H1 (cell line): Measurements from ENCODE around the gene CYTL1. TPM values are rescaled to one million over a fixed set of nuclear protein-coding genes. Genes with fewer than 3 reads are reported as not detected.

Source experiments
- CTCF ChIA-PET: fragments of 300-600 bp; sonication (Branson Sonifier 250); formaldehyde crosslinking; loops from one replicate; lab custom pipeline; 2021; ENCODE audit not compliant: partially characterized antibody; lab: Charles Lee
- POLR2A ChIA-PET: fragments of 300-600 bp; sonication (Branson Sonifier 250); formaldehyde crosslinking; loops from one replicate; lab custom pipeline; 2021; ENCODE audit warnings: inconsistent platforms; ENCODE audit not compliant: partially characterized antibody; lab: Charles Lee
- DNase-seq, 2 experiments: peaks; one replicate each; pipeline versions ENCODE4 v3.0.0 to v3.0.0-alpha.2; 2010 to 2022; ENCODE audit warnings: low spot score in 2 of 2, low read depth in 1 of 2, mixed read lengths in 1 of 2
- FAIRE-seq: peaks from 2 replicates; lab custom pipeline; 2011; peaks lifted over from hg19 to GRCh38; lab: Jason Lieb, UNC
- H2AFZ ChIP-seq: 2 replicates; pipeline ENCODE4 v1.8.1; 2012; ENCODE audit warnings: low read length, inconsistent platforms
- H2AK5ac ChIP-seq: 2 replicates; pipeline ENCODE4 v1.6.1; 2013; ENCODE audit warnings: low read depth, low read length
- H2BK120ac ChIP-seq: replicated peaks from 2 replicates; pipeline ENCODE3; 2013; ENCODE audit warnings: low read depth, low read length, inconsistent platforms
- H2BK12ac ChIP-seq: 2 replicates; pipeline ENCODE4 v1.6.1; 2013; ENCODE audit warnings: low read depth, low read length
- H2BK15ac ChIP-seq: 2 replicates; pipeline ENCODE4 v1.6.1; 2013; ENCODE audit warnings: low read length
- H2BK20ac ChIP-seq: 2 replicates; pipeline ENCODE4 v1.6.1; 2013; ENCODE audit warnings: low read length
- H2BK5ac ChIP-seq: 2 replicates; pipeline ENCODE4 v1.6.1; 2013; ENCODE audit warnings: low read depth, low read length
- H3K14ac ChIP-seq: 2 replicates; pipeline ENCODE4 v1.6.1; 2013; ENCODE audit warnings: inconsistent platforms; ENCODE audit not compliant: insufficient read length
- H3K18ac ChIP-seq: 2 replicates; pipeline ENCODE4 v1.6.1; 2013; ENCODE audit warnings: low read length; ENCODE audit errors: extremely low read depth
- H3K23ac ChIP-seq: 2 replicates; pipeline ENCODE4 v1.6.1; 2013; ENCODE audit warnings: inconsistent platforms; ENCODE audit not compliant: insufficient read length
- H3K23me2 ChIP-seq: 2 replicates; pipeline ENCODE4 v1.6.1; 2013; ENCODE audit warnings: low read depth, low read length
- H3K27ac ChIP-seq: 2 replicates; pipeline ENCODE4 v1.6.1; 2011; ENCODE audit warnings: low read depth, low read length, inconsistent platforms
- H3K27me3 ChIP-seq, 4 experiments: replicated peaks in 1 of 4; 1 replicate in 1 of 4; 2 replicates in 3 of 4; pipeline versions ENCODE4 v1.6.1 to v1.8.1; 2011 to 2013; ENCODE audit warnings: low read length in 3 of 4, mild to moderate bottlenecking in 3 of 4, inconsistent platforms in 2 of 4, mixed read lengths in 2 of 4, moderate library complexity in 1 of 4; ENCODE audit not compliant: control insufficient read depth in 3 of 4, insufficient read depth in 3 of 4; ENCODE audit errors: extremely low read depth in 1 of 4
- H3K36me3 ChIP-seq, 4 experiments: 2 replicates each; pipeline versions ENCODE4 v1.6.1 to v1.8.1; 2011 to 2013; ENCODE audit warnings: mild to moderate bottlenecking in 4 of 4, low read length in 3 of 4, moderate library complexity in 2 of 4, control low read depth in 1 of 4, inconsistent platforms in 1 of 4; ENCODE audit not compliant: insufficient read depth in 4 of 4, control insufficient read depth in 2 of 4
- H3K4ac ChIP-seq: replicated peaks from 2 replicates; pipeline ENCODE3; 2013; ENCODE audit warnings: low read length, low read depth, mixed read lengths, inconsistent platforms; ENCODE audit not compliant: insufficient read length
- H3K4me1 ChIP-seq, 4 experiments: replicated peaks in 1 of 4; 1 replicate in 1 of 4; 2 replicates in 3 of 4; pipeline versions ENCODE4 v1.6.1 to v1.8.1; 2011 to 2013; ENCODE audit warnings: low read length in 3 of 4, inconsistent platforms in 2 of 4, mixed read lengths in 1 of 4; ENCODE audit not compliant: insufficient read depth in 4 of 4, control insufficient read depth in 3 of 4
- H3K4me2 ChIP-seq, 2 experiments: 2 replicates each; pipeline versions ENCODE4 v1.6.1 to v1.8.1; 2011 to 2013; ENCODE audit warnings: low read depth in 2 of 2, low read length in 2 of 2, control low read depth in 1 of 2, inconsistent platforms in 1 of 2, mild to moderate bottlenecking in 1 of 2; ENCODE audit not compliant: insufficient read depth in 1 of 2
- H3K4me3 ChIP-seq, 4 experiments: fragments of 200-600, 300-600 bp in 1 of 4; sonication (generic), shearing (Covaris generic), sonication (Bioruptor Twin) in 1 of 4; 2 replicates each; pipeline versions ENCODE4 v1.5.1 to v1.8.1; 2011 to 2016; ENCODE audit warnings: low read length in 4 of 4, low read depth in 3 of 4, control low read depth in 2 of 4, inconsistent platforms in 2 of 4, mild to moderate bottlenecking in 2 of 4, mixed read lengths in 1 of 4, moderate library complexity in 1 of 4; ENCODE audit not compliant: insufficient read depth in 2 of 4; ENCODE audit errors: extremely low read depth in 1 of 4
- H3K56ac ChIP-seq: replicated peaks from 2 replicates; pipeline ENCODE3; 2013; ENCODE audit warnings: low read depth, mild to moderate bottlenecking, mixed read lengths, low read length, inconsistent platforms; ENCODE audit not compliant: insufficient read length
- H3K79me1 ChIP-seq: 2 replicates; pipeline ENCODE4 v1.6.1; 2013; ENCODE audit warnings: low read depth, low read length, control low read depth
- H3K79me2 ChIP-seq, 2 experiments: 2 replicates each; pipeline versions ENCODE4 v1.6.1 to v1.8.1; 2012 to 2013; ENCODE audit warnings: low read length in 2 of 2, mild to moderate bottlenecking in 2 of 2, inconsistent platforms in 1 of 2; ENCODE audit not compliant: insufficient read depth in 2 of 2, control insufficient read depth in 1 of 2
- H3K9ac ChIP-seq, 4 experiments: replicated peaks in 1 of 4; 1 replicate in 1 of 4; 2 replicates in 3 of 4; pipeline versions ENCODE4 v1.6.1 to v1.8.1; 2011 to 2013; ENCODE audit warnings: low read depth in 3 of 4, low read length in 3 of 4, control low read depth in 2 of 4, mild to moderate bottlenecking in 2 of 4, moderate library complexity in 2 of 4, inconsistent platforms in 1 of 4; ENCODE audit errors: extremely low read depth in 1 of 4
- H3K9me3 ChIP-seq, 2 experiments: 2 replicates each; pipeline versions ENCODE4 v1.6.1 to v1.8.1; 2012 to 2013; ENCODE audit warnings: mild to moderate bottlenecking in 2 of 2, moderate library complexity in 2 of 2, control low read depth in 1 of 2, inconsistent platforms in 1 of 2, low read depth in 1 of 2, low read length in 1 of 2, mixed read lengths in 1 of 2; ENCODE audit not compliant: insufficient read depth in 2 of 2
- H4K20me1 ChIP-seq, 2 experiments: replicated peaks in 1 of 2; 2 replicates each; pipeline versions ENCODE3 to v1.8.1; 2011 to 2013; ENCODE audit warnings: inconsistent platforms in 2 of 2, low read length in 2 of 2, mild to moderate bottlenecking in 1 of 2; ENCODE audit not compliant: insufficient read depth in 2 of 2, control insufficient read depth in 1 of 2
- H4K5ac ChIP-seq: 2 replicates; pipeline ENCODE4 v1.6.1; 2013; ENCODE audit warnings: low read length, low read depth, mixed read lengths, inconsistent platforms; ENCODE audit not compliant: insufficient read length
- H4K8ac ChIP-seq: 2 replicates; pipeline ENCODE4 v1.8.0; 2013; ENCODE audit warnings: mild to moderate bottlenecking, moderate library complexity, low read length, inconsistent platforms; ENCODE audit not compliant: insufficient read depth; ENCODE audit errors: extremely low read depth
- H4K91ac ChIP-seq: replicated peaks from 2 replicates; pipeline ENCODE3; 2013; ENCODE audit warnings: low read length, mixed read lengths, inconsistent platforms; ENCODE audit not compliant: insufficient read length
- ATF3 ChIP-seq: IDR thresholded peaks from 2 replicates; pipeline ENCODE4 v1.6.1; 2011; ENCODE audit warnings: low read depth, mild to moderate bottlenecking, low read length; ENCODE audit not compliant: insufficient read depth
- CEBPB ChIP-seq: IDR thresholded peaks from 2 replicates; pipeline ENCODE4 v1.6.1; 2012; ENCODE audit warnings: low read depth, low read length
- CHD1 ChIP-seq: IDR thresholded peaks from 2 replicates; pipeline ENCODE4 v1.6.1; 2012; ENCODE audit warnings: low read depth, low read length, improper control_type of control experiment
- CREB1 ChIP-seq: IDR thresholded peaks from 2 replicates; pipeline ENCODE4 v1.6.1; 2012; ENCODE audit warnings: inconsistent platforms
- CTBP2 ChIP-seq: IDR thresholded peaks from 2 replicates; pipeline ENCODE4 v1.7.0; 2011; ENCODE audit warnings: borderline replicate concordance, mild to moderate bottlenecking, moderate library complexity, mixed read lengths, low read length; ENCODE audit not compliant: insufficient read depth, insufficient read length
- EGR1 ChIP-seq: IDR thresholded peaks from 2 replicates; pipeline ENCODE4 v1.6.1; 2011; ENCODE audit warnings: low read depth, low read length, borderline replicate concordance
- EP300 ChIP-seq, 2 experiments: IDR thresholded peaks; 1 replicate in 1 of 2; 2 replicates in 1 of 2; pipeline ENCODE4 v1.6.1; 2011 to 2012; ENCODE audit warnings: low read depth in 2 of 2, low read length in 2 of 2, mild to moderate bottlenecking in 2 of 2, borderline replicate concordance in 1 of 2, inconsistent platforms in 1 of 2, moderate library complexity in 1 of 2
- POLR2A ChIP-seq, 2 experiments: IDR thresholded peaks; 1 replicate in 1 of 2; 2 replicates in 1 of 2; pipeline ENCODE4 v1.6.1; 2011; ENCODE audit warnings: low read depth in 2 of 2, low read length in 2 of 2, mild to moderate bottlenecking in 2 of 2; ENCODE audit errors: control extremely low read depth in 1 of 2
- POLR2AphosphoS5 ChIP-seq: IDR thresholded peaks from 2 replicates; pipeline ENCODE4 v1.6.1; 2011; ENCODE audit warnings: low read depth, low read length
- SP4 ChIP-seq: IDR thresholded peaks from 2 replicates; pipeline ENCODE4 v1.6.1; 2012; ENCODE audit warnings: low read length, inconsistent platforms
- TAF1 ChIP-seq: IDR thresholded peaks from 2 replicates; pipeline ENCODE4 v1.6.1; 2011; ENCODE audit warnings: mild to moderate bottlenecking, low read depth, low read length
- TCF12 ChIP-seq: IDR thresholded peaks from 2 replicates; pipeline ENCODE4 v1.6.1; 2011; ENCODE audit warnings: low read depth, mild to moderate bottlenecking, low read length
- USF2 ChIP-seq: IDR thresholded peaks from 2 replicates; pipeline ENCODE4 v1.6.1; 2011; ENCODE audit warnings: low read length, improper control_type of control experiment
- WGBS, 2 experiments: shearing (Covaris generic) in 1 of 2; methylation state at CpG; one replicate each; pipeline versions ENCODE4 v1.1.6 to v1.1.7; 2013 to 2015; ENCODE audit warnings: low lambda C conversion rate in 2 of 2, mixed read lengths in 2 of 2, inconsistent platforms in 1 of 2, low coverage in 1 of 2, missing lambda C conversion rate in 1 of 2; ENCODE audit not compliant: insufficient replicate concordance in 2 of 2, insufficient coverage in 1 of 2, insufficient read length in 1 of 2; ENCODE audit errors: extremely low coverage in 1 of 2, missing lambda C conversion rate in 1 of 2; 5-methylcytosine and 5-hydroxymethylcytosine counted together
- polyA plus RNA-seq, 7 experiments: library from polyadenylated mRNA; depleted of rRNA in 3 of 7; stranded (reverse) in 5 of 7; unstranded in 2 of 7; fragments of >200 nt in 5 of 7; fragments of 200-250 nt in 2 of 7; gene quantifications; 1 replicate in 5 of 7; 2 replicates in 1 of 7; 4 replicates in 1 of 7; pipeline versions ENCODE4 v1.2.1 to v1.2.3, GENCODE V29; 2011 to 2013; ENCODE audit warnings: missing spikeins in 2 of 7, mixed read lengths in 2 of 7
- total RNA-seq: library from RNA; stranded (reverse); fragmentation: NEBNext Ultra II Directional; extraction: Animal tissue kit (Norgen Biotek cat#: 25700); gene quantifications from 2 replicates; pipeline ENCODE4 v1.2.1, GENCODE V29; 2021

CYTL1 gene
- total and polyA plus RNA-seq, 2 of the 8 experiments (the other 6 are each of a cell fraction or from before 2014, with no cell fraction given), result 8.6 to 9.8 TPM

- Histone ChIP-seq H3K79me2 (no peaks in the 10 kb centered on the region), H2BK120ac (no peak overlapping the region), H2BK20ac (no peak overlapping the region), H3K4ac (no peak overlapping the region), H3K56ac (no peak overlapping the region), H3K9ac (no peak overlapping the region), H2BK5ac (no peak overlapping the region), H3K4me3 (no peak overlapping the region), H2AFZ (no peak overlapping the region), H4K8ac (no peak overlapping the region), H2BK12ac (no peak overlapping the region), H2BK15ac (no peak overlapping the region), H3K27me3 (no peaks in the 10 kb centered on the region; a peak in 1 of 7 replicates), H3K23me2 (no peaks in the 10 kb centered on the region; the same call in 1 of the 2 replicates), H4K5ac (no peak overlapping the region), H3K18ac (no peak overlapping the region), H3K79me1 (no peaks in the 10 kb centered on the region), H3K27ac (no peak overlapping the region), H4K20me1 (no peaks in the 10 kb centered on the region), H3K4me2 (no peak overlapping the region), H2AK5ac (no peak overlapping the region), H4K91ac (no peak overlapping the region), H3K36me3 (no peaks in the 10 kb centered on the region), H3K9me3 (no peaks in the 10 kb centered on the region), H3K14ac (no peak overlapping the region), H3K4me1 (peaks cover 0 to 3% (median 0%) of the 10 kb centered on the region in 4 experiments; a peak in 2 of 7 replicates), H3K23ac (no peak overlapping the region)
- WGBS, 2 experiments, result 89% methylated on average over 7 of the region's 7 CpGs; no CpG with 5 or more reads in 1 of the 2 experiments
- FAIRE-seq (no peak), DNase-seq (no peak)
- ChIA-PET CTCF (no interaction called here), POLR2A (no interaction called here)
- TF ChIP-seq CEBPB (no peak), CREB1 (no peak), TCF12 (no peak), ATF3 (no peak), POLR2A (IDR thresholded peaks at IDR 0.05; ENCODE audit: control extremely low read depth in 1 of 2, low read depth in 2 of 2, low read length in 2 of 2) (no peak), EP300 (IDR thresholded peaks at IDR 0.05; ENCODE audit: borderline replicate concordance in 1 of 2, low read depth in 2 of 2, low read length in 2 of 2) (no peak), CHD1 (no peak), CTBP2 (no peak), SP4 (no peak), POLR2AphosphoS5 (no peak), USF2 (no peak), EGR1 (no peak), TAF1 (no peak)
Observed at GRCh38 chr4:5014007-5014682, 5.1 kb downstream of the CYTL1 start.
